Esophagus muscularis mucosa (tissue), 4 donors: ENCODE measurements around the gene STK33. TPM values are rescaled to one million over a fixed set of nuclear protein-coding genes. Genes with fewer than 3 reads are reported as not detected.

Experiments
- DNase-seq: peaks from one replicate; pipeline ENCODE4 v3.0.0-alpha.2; 2017; ENCODE audit errors: extremely low spot score
- H3K27ac ChIP-seq, 4 donors: fragments of 200-600 bp; sonication (generic); replicated peaks in 1 of 4; 1 replicate in 3 of 4; 2 replicates in 1 of 4; pipeline ENCODE4 v1.5.1; 2016 to 2019; ENCODE audit warnings: mild to moderate bottlenecking in 1 of 4
- H3K27me3 ChIP-seq, 4 donors: fragments of 200-600 bp; sonication (generic); one replicate each; pipeline versions ENCODE4 v1.5.1 to v1.6.0; 2016 to 2019
- H3K36me3 ChIP-seq, 4 donors: fragments of 200-600 bp; sonication (generic); one replicate each; pipeline ENCODE4 v1.5.1; 2016 to 2019
- H3K4me1 ChIP-seq, 4 donors: fragments of 200-600 bp; sonication (generic); one replicate each; pipeline ENCODE4 v1.5.1; 2016 to 2019
- H3K4me3 ChIP-seq, 4 donors: fragments of 200-600 bp; sonication (generic); 1 replicate in 2 of 4; 2 replicates in 2 of 4; pipeline ENCODE4 v1.5.1; 2016 to 2019; ENCODE audit warnings: mild to moderate bottlenecking in 4 of 4, moderate library complexity in 1 of 4
- H3K9me3 ChIP-seq, 4 donors: fragments of 200-600 bp; sonication (generic); 1 replicate in 3 of 4; 2 replicates in 1 of 4; pipeline ENCODE4 v1.5.1; 2016 to 2019
- EP300 ChIP-seq: sonication (generic); formaldehyde crosslinking; IDR thresholded peaks from one replicate; pipeline ENCODE4 v1.6.1; 2017; ENCODE audit warnings: antibody characterized with exemption
- POLR2A ChIP-seq: fragments of 450-650 bp; IDR thresholded peaks from one replicate; pipeline ENCODE4 v1.6.1; 2017; ENCODE audit warnings: antibody characterized with exemption, moderate library complexity, mild to moderate bottlenecking, low read depth
- POLR2AphosphoS5 ChIP-seq, 2 donors: sonication (generic); formaldehyde crosslinking; IDR thresholded peaks; one replicate each; pipeline ENCODE4 v1.6.1; 2017; ENCODE audit warnings: antibody characterized with exemption in 2 of 2
- WGBS: methylation state at CpG from one replicate; pipeline ENCODE4 v1.1.5; 2018; 5-methylcytosine and 5-hydroxymethylcytosine counted together
- intact Hi-C: fragments of 100-400 bp; cut with DNase I; formaldehyde crosslinking; loops from one replicate; pipeline ENCODE4 v1.15.1; 2023
- total RNA-seq, 4 donors: library from RNA; depleted of rRNA; stranded (reverse); fragments of >200 nt; gene quantifications; one replicate each; pipeline versions ENCODE4 v1.1.0 to v1.2.1, GENCODE V29; 2016
- TF ChIP-seq, protein P1 (sequence below), 3 experiments: fragments of 200-600 bp in 2 of 3; fragments of 450-650 bp in 1 of 3; sonication (generic) in 2 of 3; IDR thresholded peaks; one replicate each; pipeline ENCODE4 v1.5.1; 2017 to 2019; ENCODE audit warnings: antibody characterized with exemption in 3 of 3, mild to moderate bottlenecking in 2 of 3, moderate library complexity in 1 of 3

STK33 gene
- total RNA-seq, 4 donors from 2014 or later: 12.7 to 29.1 (median 19.8) TPM

GRCh38 chr11:8369592-8370205 lies 224.3 kb downstream of the STK33 start:
- Histone ChIP-seq H3K27me3 (no peaks in the 10 kb centered on the region), H3K4me3 (no peak overlapping the region), H3K27ac (no peak overlapping the region), H3K9me3 (no peaks in the 10 kb centered on the region), H3K4me1 (no peaks in the 10 kb centered on the region), H3K36me3 (no peaks in the 10 kb centered on the region)
- TF ChIP-seq POLR2A (no peak), POLR2AphosphoS5 (IDR thresholded peaks at IDR 0.05) (no peak), EP300 (no peak)
- TF ChIP-seq, protein P1, sequence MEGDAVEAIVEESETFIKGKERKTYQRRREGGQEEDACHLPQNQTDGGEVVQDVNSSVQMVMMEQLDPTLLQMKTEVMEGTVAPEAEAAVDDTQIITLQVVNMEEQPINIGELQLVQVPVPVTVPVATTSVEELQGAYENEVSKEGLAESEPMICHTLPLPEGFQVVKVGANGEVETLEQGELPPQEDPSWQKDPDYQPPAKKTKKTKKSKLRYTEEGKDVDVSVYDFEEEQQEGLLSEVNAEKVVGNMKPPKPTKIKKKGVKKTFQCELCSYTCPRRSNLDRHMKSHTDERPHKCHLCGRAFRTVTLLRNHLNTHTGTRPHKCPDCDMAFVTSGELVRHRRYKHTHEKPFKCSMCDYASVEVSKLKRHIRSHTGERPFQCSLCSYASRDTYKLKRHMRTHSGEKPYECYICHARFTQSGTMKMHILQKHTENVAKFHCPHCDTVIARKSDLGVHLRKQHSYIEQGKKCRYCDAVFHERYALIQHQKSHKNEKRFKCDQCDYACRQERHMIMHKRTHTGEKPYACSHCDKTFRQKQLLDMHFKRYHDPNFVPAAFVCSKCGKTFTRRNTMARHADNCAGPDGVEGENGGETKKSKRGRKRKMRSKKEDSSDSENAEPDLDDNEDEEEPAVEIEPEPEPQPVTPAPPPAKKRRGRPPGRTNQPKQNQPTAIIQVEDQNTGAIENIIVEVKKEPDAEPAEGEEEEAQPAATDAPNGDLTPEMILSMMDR (IDR thresholded peaks at IDR 0.05): no peak
- intact Hi-C loops: no loop called here
- 98% methylated on average over 7 of the region's 7 CpGs for WGBS
- DNase-seq: no peak

GRCh38 chr11:8368772-8369171 lies 225.3 kb downstream of the STK33 start:
- Histone ChIP-seq H3K9me3 (no peaks in the 10 kb centered on the region), H3K27ac (no peak overlapping the region), H3K27me3 (no peaks in the 10 kb centered on the region), H3K36me3 (no peaks in the 10 kb centered on the region), H3K4me1 (no peaks in the 10 kb centered on the region), H3K4me3 (no peak overlapping the region)
- WGBS: 89% methylated on average over 10 of the region's 10 CpGs
- no peak for DNase-seq
- intact Hi-C loops: no loop called here
- TF ChIP-seq POLR2A: no peak
- TF ChIP-seq, protein P1 (IDR thresholded peaks at IDR 0.05): no peak
- no peak for TF ChIP-seq EP300
- TF ChIP-seq POLR2AphosphoS5 (IDR thresholded peaks at IDR 0.05): no peak

DNA sequence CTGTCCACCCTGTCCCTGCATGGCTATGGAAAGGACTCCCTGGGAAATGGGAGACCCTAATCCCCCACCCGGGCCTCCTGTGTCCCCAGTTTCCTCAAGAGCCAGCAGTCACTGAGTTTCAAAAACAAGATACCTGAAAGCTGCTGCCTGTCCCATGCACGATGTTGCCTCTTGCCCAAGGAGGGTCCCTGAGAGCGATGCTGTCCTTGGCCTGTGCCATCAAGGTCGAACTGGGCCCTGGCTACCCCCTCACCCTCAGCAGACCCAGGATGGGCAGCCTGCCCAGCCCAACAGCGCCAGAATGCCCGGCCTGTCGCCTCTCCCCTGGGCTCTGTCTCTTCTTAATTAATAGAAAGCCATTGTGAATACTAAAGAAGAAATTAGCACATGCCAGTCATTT lies 225.8 kb downstream of the STK33 start:
- Histone ChIP-seq H3K36me3 (no peaks in the 10 kb centered on the region), H3K4me1 (no peaks in the 10 kb centered on the region), H3K27ac (no peak overlapping the region), H3K4me3 (no peak overlapping the region), H3K27me3 (no peaks in the 10 kb centered on the region), H3K9me3 (no peaks in the 10 kb centered on the region)
- intact Hi-C loops: no loop called here
- no peak for DNase-seq
- 89% methylated on average over 4 of the region's 7 CpGs for WGBS
- TF ChIP-seq POLR2A (no peak), EP300 (no peak), POLR2AphosphoS5 (IDR thresholded peaks at IDR 0.05) (no peak)
- TF ChIP-seq, protein P1 (IDR thresholded peaks at IDR 0.05): no peak

- H3K27ac ChIP-seq: no peak overlapping the region
- no peak for TF ChIP-seq EP300
- TF ChIP-seq POLR2A: no peak
- TF ChIP-seq POLR2AphosphoS5 (IDR thresholded peaks at IDR 0.05): no peak
- TF ChIP-seq, protein P1 (IDR thresholded peaks at IDR 0.05): no peak
- no peaks in the 10 kb centered on the region for H3K4me1 ChIP-seq
- 98% methylated on average over 6 of the region's 6 CpGs for WGBS
- no peak for DNase-seq
- H3K27me3 ChIP-seq: no peaks in the 10 kb centered on the region
- no peak overlapping the region for H3K4me3 ChIP-seq
- H3K36me3 ChIP-seq: no peaks in the 10 kb centered on the region
- H3K9me3 ChIP-seq: no peaks in the 10 kb centered on the region
- intact Hi-C loops: no loop called here
Observed at GRCh38 chr11:8366316-8366715, 227.7 kb downstream of the STK33 start.
